ENCODE results near the gene LCLAT1.

- TF ChIP-seq, protein P1, sequence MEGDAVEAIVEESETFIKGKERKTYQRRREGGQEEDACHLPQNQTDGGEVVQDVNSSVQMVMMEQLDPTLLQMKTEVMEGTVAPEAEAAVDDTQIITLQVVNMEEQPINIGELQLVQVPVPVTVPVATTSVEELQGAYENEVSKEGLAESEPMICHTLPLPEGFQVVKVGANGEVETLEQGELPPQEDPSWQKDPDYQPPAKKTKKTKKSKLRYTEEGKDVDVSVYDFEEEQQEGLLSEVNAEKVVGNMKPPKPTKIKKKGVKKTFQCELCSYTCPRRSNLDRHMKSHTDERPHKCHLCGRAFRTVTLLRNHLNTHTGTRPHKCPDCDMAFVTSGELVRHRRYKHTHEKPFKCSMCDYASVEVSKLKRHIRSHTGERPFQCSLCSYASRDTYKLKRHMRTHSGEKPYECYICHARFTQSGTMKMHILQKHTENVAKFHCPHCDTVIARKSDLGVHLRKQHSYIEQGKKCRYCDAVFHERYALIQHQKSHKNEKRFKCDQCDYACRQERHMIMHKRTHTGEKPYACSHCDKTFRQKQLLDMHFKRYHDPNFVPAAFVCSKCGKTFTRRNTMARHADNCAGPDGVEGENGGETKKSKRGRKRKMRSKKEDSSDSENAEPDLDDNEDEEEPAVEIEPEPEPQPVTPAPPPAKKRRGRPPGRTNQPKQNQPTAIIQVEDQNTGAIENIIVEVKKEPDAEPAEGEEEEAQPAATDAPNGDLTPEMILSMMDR (IDR thresholded peaks at IDR 0.05; ENCODE audit: low read length) = no peak
- no peak for TF ChIP-seq EZH2 (IDR thresholded peaks at IDR 0.05; ENCODE audit: borderline replicate concordance, low read length)
Observed at GRCh38 chr2:30499681-30500080, 52.6 kb downstream of the LCLAT1 start.

Measured in OCI-LY1 (cell line).